ENCODE measurements around the gene KCNH5.
"Not testable (repeated sequence)": the region's sequence is repeated elsewhere in the genome, so short reads cannot be mapped to it uniquely, and the experiment has no call there.

KCNH5 gene

GRCh38 chr14:62792578-62792977, 252.7 kb downstream of the KCNH5 start:
- no peak for DNase-seq
- TF ChIP-seq POLR2A (IDR thresholded peaks at IDR 0.05; ENCODE audit: low read length): no peak
- TF ChIP-seq GATA1 (IDR thresholded peaks at IDR 0.05; ENCODE audit: low read depth, low read length): no peak

- not testable (repeated sequence) for DNase-seq
Observed at GRCh38 chr14:62781328-62781727, 263.9 kb downstream of the KCNH5 start.

GRCh38 chr14:62778852-62779251, 266.4 kb downstream of the KCNH5 start:
- TF ChIP-seq GATA1 (IDR thresholded peaks at IDR 0.05; ENCODE audit: low read depth, low read length) (no peak), POLR2A (IDR thresholded peaks at IDR 0.05; ENCODE audit: low read length) (no peak)
- no peak for DNase-seq

GRCh38 chr14:62778310-62778709, 266.9 kb downstream of the KCNH5 start:
- no peak for DNase-seq
- TF ChIP-seq POLR2A (IDR thresholded peaks at IDR 0.05; ENCODE audit: low read length) (no peak), GATA1 (IDR thresholded peaks at IDR 0.05; ENCODE audit: low read depth, low read length) (no peak)

GRCh38 chr14:62777510-62777909, 267.7 kb downstream of the KCNH5 start:
- no peak for DNase-seq
- TF ChIP-seq POLR2A (IDR thresholded peaks at IDR 0.05; ENCODE audit: low read length) (no peak), GATA1 (IDR thresholded peaks at IDR 0.05; ENCODE audit: low read depth, low read length) (no peak)

- DNase-seq: no peak
- TF ChIP-seq GATA1 (IDR thresholded peaks at IDR 0.05; ENCODE audit: low read depth, low read length) (no peak), POLR2A (IDR thresholded peaks at IDR 0.05; ENCODE audit: low read length) (no peak)
Observed at GRCh38 chr14:62776300-62776699, 269.0 kb downstream of the KCNH5 start.

GRCh38 chr14:62768753-62769152, 276.5 kb downstream of the KCNH5 start:
- TF ChIP-seq POLR2A (IDR thresholded peaks at IDR 0.05; ENCODE audit: low read length) (no peak), GATA1 (IDR thresholded peaks at IDR 0.05; ENCODE audit: low read depth, low read length) (no peak)
- DNase-seq: no peak

GRCh38 chr14:62763951-62764350, 281.3 kb downstream of the KCNH5 start:
- TF ChIP-seq POLR2A (IDR thresholded peaks at IDR 0.05; ENCODE audit: low read length) (no peak), GATA1 (IDR thresholded peaks at IDR 0.05; ENCODE audit: low read depth, low read length) (no peak)
- no peak for DNase-seq

GRCh38 chr14:62759796-62760195, 285.5 kb downstream of the KCNH5 start:
- DNase-seq: no peak
- TF ChIP-seq POLR2A (IDR thresholded peaks at IDR 0.05; ENCODE audit: low read length) (no peak), GATA1 (IDR thresholded peaks at IDR 0.05; ENCODE audit: low read depth, low read length) (no peak)

- DNase-seq: not testable (repeated sequence)
Observed at GRCh38 chr14:62746881-62747280, 298.4 kb downstream of the KCNH5 start.

- TF ChIP-seq POLR2A (IDR thresholded peaks at IDR 0.05; ENCODE audit: low read length) (no peak), GATA1 (IDR thresholded peaks at IDR 0.05; ENCODE audit: low read depth, low read length) (no peak)
- DNase-seq: no peak
Observed at GRCh38 chr14:62745496-62745895, 299.8 kb downstream of the KCNH5 start.

- no peak for DNase-seq
- TF ChIP-seq POLR2A (IDR thresholded peaks at IDR 0.05; ENCODE audit: low read length) (no peak), GATA1 (IDR thresholded peaks at IDR 0.05; ENCODE audit: low read depth, low read length) (no peak)
Observed at GRCh38 chr14:62743560-62743959, 301.7 kb downstream of the KCNH5 start.

- no peak for DNase-seq
- no peak for TF ChIP-seq POLR2A (IDR thresholded peaks at IDR 0.05; ENCODE audit: low read length)
- no peak for TF ChIP-seq GATA1 (IDR thresholded peaks at IDR 0.05; ENCODE audit: low read depth, low read length)
Observed at GRCh38 chr14:62743118-62743517, 302.1 kb downstream of the KCNH5 start.

GRCh38 chr14:62739647-62740046, 305.6 kb downstream of the KCNH5 start:
- DNase-seq: no peak
- TF ChIP-seq GATA1 (IDR thresholded peaks at IDR 0.05; ENCODE audit: low read depth, low read length) (no peak), POLR2A (IDR thresholded peaks at IDR 0.05; ENCODE audit: low read length) (no peak)

- no peak for DNase-seq
- TF ChIP-seq POLR2A (IDR thresholded peaks at IDR 0.05; ENCODE audit: low read length): no peak
- no peak for TF ChIP-seq GATA1 (IDR thresholded peaks at IDR 0.05; ENCODE audit: low read depth, low read length)
Observed at GRCh38 chr14:62736048-62737043, 308.9 kb downstream of the KCNH5 start.

All from erythroblast (primary cell).